ENCODE measurements around the gene BRCC3. TPM values are rescaled to one million over a fixed set of nuclear protein-coding genes. Genes with fewer than 3 reads are reported as not detected.
A peak's percentile ranks its signal among the peaks of the same experiment; 100 is the strongest.

The BRCC3 gene
- polyA plus RNA-seq, 1 of the 3 experiments (the other 2 are of a cell fraction) = 11.2 TPM

- TF ChIP-seq REST (IDR thresholded peaks at IDR 0.05; ENCODE audit: low read depth, low read length) (no peak), RCOR1 (IDR thresholded peaks at IDR 0.05; ENCODE audit: low read length) (no peak), RAD21 (IDR thresholded peaks at IDR 0.05; ENCODE audit: low read length) (no peak), FOXJ3 (CRISPR knock-in tag; IDR thresholded peaks at IDR 0.05) (no peak), MEF2A (IDR thresholded peaks at IDR 0.05; ENCODE audit: borderline replicate concordance, low read depth) (no peak), EZH2phosphoT487 (IDR thresholded peaks at IDR 0.05; ENCODE audit: borderline replicate concordance, low read depth) (no peak), ELF1 (IDR thresholded peaks at IDR 0.05) (peak; percentile 48; the same call in 1 of the 2 replicates), SMC3 (IDR thresholded peaks at IDR 0.05; ENCODE audit: low read depth, low read length) (no peak), GABPA (IDR thresholded peaks at IDR 0.05; ENCODE audit: low read depth) (peak; percentile 55), RFX5 (IDR thresholded peaks at IDR 0.05; ENCODE audit: low read length) (no peak), SIN3A (IDR thresholded peaks at IDR 0.05; ENCODE audit: borderline replicate concordance, low read depth, low read length) (no peak), FOXM1 (IDR thresholded peaks at IDR 0.05; ENCODE audit: low read depth) (no peak), NRF1 (IDR thresholded peaks at IDR 0.05; ENCODE audit: low read depth, low read length) (peak; percentile 64), IRF3 (IDR thresholded peaks at IDR 0.05; ENCODE audit: low read depth, low read length) (no peak), YY1 (IDR thresholded peaks at IDR 0.05; ENCODE audit: low read depth) (peak; percentile 76)
- TF ChIP-seq, protein P1, sequence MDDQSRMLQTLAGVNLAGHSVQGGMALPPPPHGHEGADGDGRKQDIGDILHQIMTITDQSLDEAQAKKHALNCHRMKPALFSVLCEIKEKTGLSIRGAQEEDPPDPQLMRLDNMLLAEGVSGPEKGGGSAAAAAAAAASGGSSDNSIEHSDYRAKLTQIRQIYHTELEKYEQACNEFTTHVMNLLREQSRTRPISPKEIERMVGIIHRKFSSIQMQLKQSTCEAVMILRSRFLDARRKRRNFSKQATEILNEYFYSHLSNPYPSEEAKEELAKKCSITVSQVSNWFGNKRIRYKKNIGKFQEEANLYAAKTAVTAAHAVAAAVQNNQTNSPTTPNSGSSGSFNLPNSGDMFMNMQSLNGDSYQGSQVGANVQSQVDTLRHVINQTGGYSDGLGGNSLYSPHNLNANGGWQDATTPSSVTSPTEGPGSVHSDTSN (IDR thresholded peaks at IDR 0.05) = no peak
- TF ChIP-seq, protein P2, sequence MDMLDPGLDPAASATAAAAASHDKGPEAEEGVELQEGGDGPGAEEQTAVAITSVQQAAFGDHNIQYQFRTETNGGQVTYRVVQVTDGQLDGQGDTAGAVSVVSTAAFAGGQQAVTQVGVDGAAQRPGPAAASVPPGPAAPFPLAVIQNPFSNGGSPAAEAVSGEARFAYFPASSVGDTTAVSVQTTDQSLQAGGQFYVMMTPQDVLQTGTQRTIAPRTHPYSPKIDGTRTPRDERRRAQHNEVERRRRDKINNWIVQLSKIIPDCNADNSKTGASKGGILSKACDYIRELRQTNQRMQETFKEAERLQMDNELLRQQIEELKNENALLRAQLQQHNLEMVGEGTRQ (IDR thresholded peaks at IDR 0.05; ENCODE audit: borderline replicate concordance, low read depth, low read length) = peak; percentile 28; the same call in 1 of the 2 replicates
Measured at GRCh38 chrX:155026727-155027508, 44.4 kb upstream of the BRCC3 start, which contains the start of gene FUNDC2 (continued).
